GM13976 (cell line): Measurements from ENCODE around the gene PHYKPL.
"Not testable (repeated sequence)": the region's sequence is repeated elsewhere in the genome, so short reads cannot be mapped to it uniquely, and the experiment has no call there.

Experiments
- DNase-seq: peaks from one replicate; pipeline ENCODE4 v3.0.0; 2012; ENCODE audit warnings: low spot score
- in situ Hi-C: fragments of 300-500 bp; cut with MboI; formaldehyde crosslinking; loops from one replicate; pipeline ENCODE4 v1.12.0; 2022; ENCODE audit warnings: low sequenced_read_pairs, mixed read lengths, inconsistent platforms; ENCODE audit not compliant: unreplicated experiment
- TF ChIP-seq, protein P1 (sequence below): IDR thresholded peaks from 2 replicates; pipeline ENCODE4 v1.5.1; 2012; ENCODE audit warnings: borderline replicate concordance, mild to moderate bottlenecking; ENCODE audit not compliant: insufficient read depth; ENCODE audit errors: extremely low read depth, missing control alignments, control extremely low read depth

The PHYKPL gene

DNA sequence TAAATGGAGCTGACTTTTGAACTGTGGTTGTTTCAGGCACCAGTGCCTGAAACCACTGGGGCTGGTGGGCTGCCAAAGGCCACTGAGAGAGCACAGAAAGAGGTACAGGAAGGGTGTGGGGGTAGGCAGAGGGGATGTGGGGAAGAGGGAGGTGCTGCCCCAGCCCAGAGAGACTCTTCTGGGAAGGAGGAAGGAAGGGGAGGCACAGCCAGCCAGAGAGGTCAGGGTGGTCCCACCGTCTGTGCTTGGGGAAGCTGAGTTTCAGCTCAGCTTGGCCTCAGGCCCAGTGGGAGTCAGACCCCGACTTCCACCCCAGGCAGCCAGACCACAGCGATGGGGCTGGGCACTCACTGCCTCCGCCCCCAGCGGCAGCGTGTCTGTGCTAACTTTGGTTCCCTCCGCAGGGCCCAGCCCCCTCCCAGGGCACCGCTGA lies 8.6 kb upstream of the PHYKPL start:
- DNase-seq, result no peak
- TF ChIP-seq, protein P1, sequence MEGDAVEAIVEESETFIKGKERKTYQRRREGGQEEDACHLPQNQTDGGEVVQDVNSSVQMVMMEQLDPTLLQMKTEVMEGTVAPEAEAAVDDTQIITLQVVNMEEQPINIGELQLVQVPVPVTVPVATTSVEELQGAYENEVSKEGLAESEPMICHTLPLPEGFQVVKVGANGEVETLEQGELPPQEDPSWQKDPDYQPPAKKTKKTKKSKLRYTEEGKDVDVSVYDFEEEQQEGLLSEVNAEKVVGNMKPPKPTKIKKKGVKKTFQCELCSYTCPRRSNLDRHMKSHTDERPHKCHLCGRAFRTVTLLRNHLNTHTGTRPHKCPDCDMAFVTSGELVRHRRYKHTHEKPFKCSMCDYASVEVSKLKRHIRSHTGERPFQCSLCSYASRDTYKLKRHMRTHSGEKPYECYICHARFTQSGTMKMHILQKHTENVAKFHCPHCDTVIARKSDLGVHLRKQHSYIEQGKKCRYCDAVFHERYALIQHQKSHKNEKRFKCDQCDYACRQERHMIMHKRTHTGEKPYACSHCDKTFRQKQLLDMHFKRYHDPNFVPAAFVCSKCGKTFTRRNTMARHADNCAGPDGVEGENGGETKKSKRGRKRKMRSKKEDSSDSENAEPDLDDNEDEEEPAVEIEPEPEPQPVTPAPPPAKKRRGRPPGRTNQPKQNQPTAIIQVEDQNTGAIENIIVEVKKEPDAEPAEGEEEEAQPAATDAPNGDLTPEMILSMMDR, result no peak
- in situ Hi-C loops, result no loop called here

DNA sequence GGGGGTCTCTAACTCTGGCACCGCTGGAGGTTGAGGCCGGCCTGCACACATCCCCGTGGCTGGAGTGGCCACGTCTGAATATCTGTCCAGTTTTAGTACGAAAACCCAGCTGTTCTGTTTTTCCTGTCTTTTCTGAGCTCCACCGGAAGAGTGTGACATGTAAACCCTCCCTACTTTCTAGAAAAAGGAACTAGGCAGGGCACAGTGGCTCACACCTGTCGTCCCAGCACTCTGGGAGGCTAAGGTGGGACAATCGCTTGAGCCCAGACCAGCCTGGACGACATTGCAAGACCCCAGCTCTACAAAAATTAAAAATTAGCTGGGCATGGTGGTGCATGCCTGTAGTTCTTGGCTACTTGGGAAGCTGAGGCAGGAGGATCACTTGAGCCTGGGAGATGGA lies 8.2 kb upstream of the PHYKPL start:
- in situ Hi-C loops, result no loop called here
- TF ChIP-seq, protein P1, result no peak
- no peak for DNase-seq

GRCh38 chr5:178240341-178240741 lies 7.7 kb upstream of the PHYKPL start:
- in situ Hi-C loops, result no loop called here
- DNase-seq, result no peak
- TF ChIP-seq, protein P1, result no peak

DNA sequence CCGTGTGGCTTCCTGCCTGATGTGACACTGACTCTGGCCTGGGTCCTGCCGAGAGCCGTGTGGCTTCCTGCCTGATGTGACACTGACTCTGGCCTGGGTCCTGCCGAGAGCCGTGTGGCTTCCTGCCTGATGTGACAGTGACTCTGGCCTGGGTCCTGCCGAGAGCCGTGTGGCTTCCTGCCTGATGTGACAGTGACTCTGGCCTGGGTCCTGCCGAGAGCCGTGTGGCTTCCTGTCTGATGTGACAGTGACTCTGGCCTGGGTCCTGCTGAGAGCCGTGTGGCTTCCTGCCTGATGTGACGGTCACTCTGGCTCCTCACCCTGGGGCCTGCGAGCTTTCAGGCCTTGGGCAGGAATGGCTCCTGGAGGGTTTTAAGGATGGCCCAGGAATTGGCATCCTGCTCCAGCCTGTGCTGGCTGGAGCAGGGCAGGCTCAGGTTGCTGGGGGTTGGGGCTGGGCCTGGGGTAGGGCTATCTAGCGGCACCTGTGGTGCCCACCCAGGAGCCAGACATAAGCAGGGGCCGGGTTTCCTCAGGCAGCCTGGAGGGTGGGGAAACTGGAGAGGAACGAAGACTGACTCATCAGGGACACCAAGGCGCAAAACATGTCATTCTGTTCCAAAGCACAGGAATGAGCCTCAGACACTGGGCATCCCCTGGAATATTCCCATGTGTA lies 7.2 kb upstream of the PHYKPL start:
- in situ Hi-C loops, DNase-seq: not testable (repeated sequence)

DNA sequence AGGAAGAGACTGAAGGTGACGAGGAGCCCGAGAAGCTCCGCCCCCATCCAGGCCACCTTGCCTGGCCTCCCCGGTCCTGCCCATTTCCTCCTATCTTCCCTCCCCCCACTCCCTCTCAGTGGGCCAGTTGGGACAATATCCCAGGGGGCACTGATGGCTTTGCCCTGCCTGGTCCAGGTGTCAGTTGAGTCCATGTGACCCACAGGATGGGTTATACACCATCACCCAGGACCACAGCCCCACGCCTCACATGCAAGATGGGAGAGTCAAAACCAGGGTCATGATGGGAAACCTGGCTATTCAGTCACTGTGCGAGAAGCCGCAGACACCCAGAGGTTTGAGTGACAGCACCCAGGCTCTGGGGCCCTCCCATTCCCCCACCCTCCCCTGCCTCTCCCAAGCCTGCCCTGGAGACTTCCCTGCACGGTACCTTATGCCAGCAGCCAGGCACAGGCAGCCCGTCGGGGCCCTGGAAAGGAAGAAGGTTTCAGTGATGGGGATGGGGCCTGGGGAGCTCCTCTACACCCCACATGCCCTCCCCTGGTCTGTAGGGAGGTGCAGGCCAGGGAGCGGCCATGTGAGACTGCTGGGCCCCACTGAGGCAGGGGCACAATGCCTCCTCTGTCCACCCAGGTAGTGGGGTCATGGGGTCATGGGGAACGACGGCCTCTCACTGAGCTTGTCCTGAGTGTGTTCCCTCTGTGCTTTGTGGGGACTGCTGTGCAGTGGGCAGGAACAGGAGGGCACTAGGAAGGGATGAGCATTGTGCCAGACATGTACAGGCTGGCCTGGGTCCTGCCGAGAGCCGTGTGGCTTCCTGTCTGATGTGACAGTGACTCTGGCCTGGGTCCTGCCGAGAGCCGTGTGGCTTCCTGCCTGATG lies 6.3 kb upstream of the PHYKPL start:
- DNase-seq, result no peak
- in situ Hi-C loops, result no loop called here
- TF ChIP-seq, protein P1, result no peak

DNA sequence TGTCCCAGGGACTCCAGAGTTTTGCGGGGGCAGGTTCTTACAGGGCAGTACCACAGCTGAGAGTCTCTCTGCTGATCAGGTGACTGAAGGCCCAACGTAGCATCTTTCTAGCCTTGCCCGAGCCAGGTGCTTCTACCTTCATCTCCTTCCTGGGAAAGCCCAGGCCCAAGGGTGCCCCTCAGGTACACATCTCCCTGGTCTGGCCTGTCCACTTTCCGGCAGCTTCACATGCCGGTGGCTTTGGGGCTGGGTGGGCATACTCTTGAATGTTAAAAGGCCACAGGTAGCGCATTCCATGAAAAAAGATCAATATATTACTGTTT lies 5.7 kb upstream of the PHYKPL start:
- in situ Hi-C loops, result no loop called here
- no peak for DNase-seq
- TF ChIP-seq, protein P1, result no peak
